Liver (tissue), 3 donors: ENCODE measurements around the gene EEFSEC.

Experiments
- FOXA1 ChIP-seq: IDR thresholded peaks from 2 replicates; pipeline ENCODE4 v1.6.1; 2016; ENCODE audit warnings: antibody characterized with exemption
- GABPA ChIP-seq, 2 donors: IDR thresholded peaks in 1 of 2; conservative IDR thresholded peaks in 1 of 2; 2 replicates each; pipeline ENCODE4 v1.6.1; 2016; ENCODE audit warnings: antibody characterized with exemption in 2 of 2, mild to moderate bottlenecking in 1 of 2, moderate library complexity in 1 of 2
- JUND ChIP-seq, 2 donors: IDR thresholded peaks; 2 replicates each; pipeline ENCODE4 v1.6.1; 2016; ENCODE audit warnings: antibody characterized with exemption in 2 of 2
- RAD21 ChIP-seq, 2 donors: IDR thresholded peaks; 2 replicates each; pipeline ENCODE4 v1.6.1; 2016; ENCODE audit warnings: antibody characterized with exemption in 2 of 2, mild to moderate bottlenecking in 2 of 2
- REST ChIP-seq: IDR thresholded peaks from 2 replicates; pipeline ENCODE4 v1.6.1; 2016; ENCODE audit warnings: antibody characterized with exemption, mild to moderate bottlenecking
- TAF1 ChIP-seq: conservative IDR thresholded peaks from 2 replicates; pipeline ENCODE4 v1.6.1; 2016; ENCODE audit warnings: antibody characterized with exemption, mild to moderate bottlenecking
- YY1 ChIP-seq: IDR thresholded peaks from 2 replicates; pipeline ENCODE4 v1.6.1; 2016; ENCODE audit warnings: antibody characterized with exemption, mild to moderate bottlenecking
- TF ChIP-seq, protein P1 (sequence below): IDR thresholded peaks from 2 replicates; pipeline ENCODE4 v1.6.1; 2016; ENCODE audit warnings: antibody characterized with exemption
- TF ChIP-seq, protein P2 (sequence below): fragments of 150-350 bp; IDR thresholded peaks from 2 replicates; pipeline ENCODE4 v1.5.1; 2017; ENCODE audit warnings: improper control_type of control experiment, low read depth, low read length; ENCODE audit not compliant: missing input control
- TF ChIP-seq, protein P3 (sequence below): IDR thresholded peaks from 2 replicates; pipeline ENCODE4 v1.6.1; 2016; ENCODE audit warnings: antibody characterized with exemption
- donor health status: healthy.
- donor health status: healthy.

GRCh38 chr3:128364291-128364690, 211.0 kb downstream of the EEFSEC start:
- TF ChIP-seq YY1 (no peak), REST (no peak), JUND (IDR thresholded peaks at IDR 0.05) (no peak), RAD21 (IDR thresholded peaks at IDR 0.05) (no peak), FOXA1 (no peak), TAF1 (no peak), GABPA (IDR thresholded peaks at IDR 0.05 in 1 of 2, conservative IDR thresholded peaks at IDR 0.05 in 1 of 2) (no peak)
- TF ChIP-seq, protein P1, sequence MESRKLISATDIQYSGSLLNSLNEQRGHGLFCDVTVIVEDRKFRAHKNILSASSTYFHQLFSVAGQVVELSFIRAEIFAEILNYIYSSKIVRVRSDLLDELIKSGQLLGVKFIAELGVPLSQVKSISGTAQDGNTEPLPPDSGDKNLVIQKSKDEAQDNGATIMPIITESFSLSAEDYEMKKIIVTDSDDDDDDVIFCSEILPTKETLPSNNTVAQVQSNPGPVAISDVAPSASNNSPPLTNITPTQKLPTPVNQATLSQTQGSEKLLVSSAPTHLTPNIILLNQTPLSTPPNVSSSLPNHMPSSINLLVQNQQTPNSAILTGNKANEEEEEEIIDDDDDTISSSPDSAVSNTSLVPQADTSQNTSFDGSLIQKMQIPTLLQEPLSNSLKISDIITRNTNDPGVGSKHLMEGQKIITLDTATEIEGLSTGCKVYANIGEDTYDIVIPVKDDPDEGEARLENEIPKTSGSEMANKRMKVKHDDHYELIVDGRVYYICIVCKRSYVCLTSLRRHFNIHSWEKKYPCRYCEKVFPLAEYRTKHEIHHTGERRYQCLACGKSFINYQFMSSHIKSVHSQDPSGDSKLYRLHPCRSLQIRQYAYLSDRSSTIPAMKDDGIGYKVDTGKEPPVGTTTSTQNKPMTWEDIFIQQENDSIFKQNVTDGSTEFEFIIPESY, result no peak
- TF ChIP-seq, protein P2, sequence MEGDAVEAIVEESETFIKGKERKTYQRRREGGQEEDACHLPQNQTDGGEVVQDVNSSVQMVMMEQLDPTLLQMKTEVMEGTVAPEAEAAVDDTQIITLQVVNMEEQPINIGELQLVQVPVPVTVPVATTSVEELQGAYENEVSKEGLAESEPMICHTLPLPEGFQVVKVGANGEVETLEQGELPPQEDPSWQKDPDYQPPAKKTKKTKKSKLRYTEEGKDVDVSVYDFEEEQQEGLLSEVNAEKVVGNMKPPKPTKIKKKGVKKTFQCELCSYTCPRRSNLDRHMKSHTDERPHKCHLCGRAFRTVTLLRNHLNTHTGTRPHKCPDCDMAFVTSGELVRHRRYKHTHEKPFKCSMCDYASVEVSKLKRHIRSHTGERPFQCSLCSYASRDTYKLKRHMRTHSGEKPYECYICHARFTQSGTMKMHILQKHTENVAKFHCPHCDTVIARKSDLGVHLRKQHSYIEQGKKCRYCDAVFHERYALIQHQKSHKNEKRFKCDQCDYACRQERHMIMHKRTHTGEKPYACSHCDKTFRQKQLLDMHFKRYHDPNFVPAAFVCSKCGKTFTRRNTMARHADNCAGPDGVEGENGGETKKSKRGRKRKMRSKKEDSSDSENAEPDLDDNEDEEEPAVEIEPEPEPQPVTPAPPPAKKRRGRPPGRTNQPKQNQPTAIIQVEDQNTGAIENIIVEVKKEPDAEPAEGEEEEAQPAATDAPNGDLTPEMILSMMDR, result no peak
- TF ChIP-seq, protein P3, sequence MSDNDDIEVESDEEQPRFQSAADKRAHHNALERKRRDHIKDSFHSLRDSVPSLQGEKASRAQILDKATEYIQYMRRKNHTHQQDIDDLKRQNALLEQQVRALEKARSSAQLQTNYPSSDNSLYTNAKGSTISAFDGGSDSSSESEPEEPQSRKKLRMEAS, result no peak
